HepG2 (cell line): ENCODE measurements around the gene MCOLN1. TPM values are rescaled to one million over a fixed set of nuclear protein-coding genes. Genes with fewer than 3 reads are reported as not detected.

Source experiments
- ATF6 ChIP-seq: sonication (generic); formaldehyde crosslinking; conservative IDR thresholded peaks from 2 replicates; pipeline ENCODE4 v1.4.0; 2020; ENCODE audit warnings: missing genetic modification reagents
- HNRNPK ChIP-seq: fragments of 200-400 bp; formaldehyde crosslinking; IDR thresholded peaks from 2 replicates; pipeline ENCODE4 v1.6.1; 2018; ENCODE audit warnings: low read length, low read depth, moderate library complexity, mild to moderate bottlenecking; ENCODE audit not compliant: poor library complexity, severe bottlenecking
- PLRG1 ChIP-seq: fragments of 450-650 bp; conservative IDR thresholded peaks from 2 replicates; pipeline ENCODE4 v1.6.1; 2016
- RBM22 ChIP-seq: fragments of 200-400 bp; formaldehyde crosslinking; optimal IDR thresholded peaks from 2 replicates; pipeline ENCODE3; 2017; ENCODE audit warnings: mild to moderate bottlenecking, low read length, moderate library complexity
- SYNCRIP ChIP-seq: fragments of 200-400 bp; formaldehyde crosslinking; IDR thresholded peaks from 2 replicates; pipeline ENCODE4 v1.6.1; 2018; ENCODE audit warnings: mild to moderate bottlenecking, low read depth, low read length; ENCODE audit not compliant: insufficient read depth
- ZBTB44 ChIP-seq: sonication (generic); formaldehyde crosslinking; IDR thresholded peaks from 2 replicates; pipeline ENCODE4 v1.4.0; 2020; ENCODE audit warnings: missing genetic modification reagents
- ZEB1 ChIP-seq: IDR thresholded peaks from 2 replicates; pipeline ENCODE4 v1.6.1; 2012; ENCODE audit warnings: mild to moderate bottlenecking, low read depth, inconsistent platforms; ENCODE audit not compliant: insufficient replicate concordance
- ZNF691 ChIP-seq: sonication (generic); formaldehyde crosslinking; IDR thresholded peaks from 2 replicates; pipeline ENCODE4 v1.4.0; 2020; ENCODE audit warnings: missing genetic modification reagents, low read depth, mild to moderate bottlenecking, borderline replicate concordance
- polyA plus RNA-seq, 8 experiments: library from polyadenylated mRNA; depleted of rRNA in 3 of 8; stranded (reverse) in 7 of 8; unstranded in 1 of 8; fragments of >200 nt; fragmentation: Illumina TruSeq in 4 of 8; extraction: Trizol in 4 of 8; gene quantifications; 2 replicates each; pipeline versions ENCODE4 v1.2.1 to v1.2.3, GENCODE V29; 2011 to 2016; ENCODE audit warnings: low read depth in 4 of 8, missing spikeins in 1 of 8, mixed read lengths in 1 of 8; ENCODE audit not compliant: insufficient read depth in 1 of 8
- total RNA-seq, 5 experiments: library from RNA; depleted of rRNA; stranded (reverse); fragments of >200 nt; fragmentation: Illumina TruSeq; extraction: Trizol; gene quantifications; 2 replicates each; pipeline ENCODE4 v1.2.3, GENCODE V29; 2016; ENCODE audit warnings: low read depth in 1 of 5
- TF ChIP-seq, protein P1 (sequence below): sonication (generic); formaldehyde crosslinking; IDR thresholded peaks from 2 replicates; pipeline ENCODE4 v1.4.0; 2020; ENCODE audit warnings: mild to moderate bottlenecking, missing genetic modification reagents, borderline replicate concordance
- TF ChIP-seq, protein P2 (sequence below): sonication (generic); formaldehyde crosslinking; IDR thresholded peaks from 2 replicates; pipeline ENCODE4 v1.4.0; 2020; ENCODE audit warnings: mild to moderate bottlenecking, missing genetic modification reagents
- TF ChIP-seq, protein P3 (sequence below): sonication (generic); formaldehyde crosslinking; conservative IDR thresholded peaks from 2 replicates; pipeline ENCODE4 v1.8.1; 2023; ENCODE audit warnings: missing genetic modification reagents
- TF ChIP-seq, protein P4 (sequence below): sonication (generic); formaldehyde crosslinking; IDR thresholded peaks from 2 replicates; pipeline ENCODE4 v1.5.1; 2020; ENCODE audit warnings: mild to moderate bottlenecking, missing genetic modification reagents, moderate library complexity

The MCOLN1 gene
- total and polyA plus RNA-seq, 2 of the 13 experiments (the other 11 are each of a cell fraction or from before 2014, with no cell fraction given): 3.4 to 15.7 TPM

DNA sequence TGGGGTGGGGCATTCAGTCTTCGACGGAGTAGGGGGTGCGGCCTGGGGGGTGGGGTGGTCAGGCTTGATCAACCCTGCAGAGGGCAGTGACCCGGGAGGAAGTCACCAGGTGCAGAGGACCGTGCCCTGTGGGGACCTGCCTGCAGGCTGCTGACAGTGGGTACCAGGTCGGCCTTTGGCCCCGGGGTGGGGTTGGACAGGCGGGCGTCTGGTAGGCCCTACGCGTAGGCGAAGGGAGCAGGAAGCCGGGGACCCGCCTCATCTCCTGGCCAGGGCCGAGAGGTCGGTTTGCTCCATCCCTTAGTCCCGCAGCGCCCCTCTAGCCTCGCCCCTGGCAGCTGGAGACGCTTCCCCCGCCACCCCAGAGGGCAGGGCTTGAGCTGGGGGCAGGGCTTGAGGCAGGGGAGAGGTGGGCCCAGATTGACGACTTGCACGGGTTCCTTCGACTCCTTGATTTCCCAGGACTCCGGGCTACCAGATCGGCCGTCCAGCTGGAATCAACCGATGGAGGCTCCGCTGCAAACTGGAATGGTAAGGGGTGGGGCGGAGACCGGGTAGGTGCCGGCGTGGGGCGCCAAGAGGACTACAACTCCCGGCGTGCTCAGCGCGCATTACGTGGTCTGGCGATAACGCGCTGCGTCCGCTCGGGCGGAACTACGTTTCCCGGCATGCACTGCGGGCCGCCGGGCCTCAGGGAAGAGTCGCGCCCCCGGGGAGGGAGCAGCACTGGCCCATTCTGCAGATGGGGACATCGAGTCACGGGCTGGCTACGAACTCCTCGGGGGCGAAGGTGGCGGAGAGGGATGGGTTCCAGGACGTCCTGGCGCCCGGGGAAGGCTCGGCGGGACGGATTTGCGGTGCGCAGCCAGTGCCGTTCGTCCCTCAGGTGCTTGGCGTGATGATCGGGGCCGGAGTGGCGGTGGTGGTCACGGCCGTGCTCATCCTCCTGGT lies 12.9 kb downstream of the MCOLN1 start, which contains the start of gene PNPLA6 (continued):
- TF ChIP-seq, protein P1, sequence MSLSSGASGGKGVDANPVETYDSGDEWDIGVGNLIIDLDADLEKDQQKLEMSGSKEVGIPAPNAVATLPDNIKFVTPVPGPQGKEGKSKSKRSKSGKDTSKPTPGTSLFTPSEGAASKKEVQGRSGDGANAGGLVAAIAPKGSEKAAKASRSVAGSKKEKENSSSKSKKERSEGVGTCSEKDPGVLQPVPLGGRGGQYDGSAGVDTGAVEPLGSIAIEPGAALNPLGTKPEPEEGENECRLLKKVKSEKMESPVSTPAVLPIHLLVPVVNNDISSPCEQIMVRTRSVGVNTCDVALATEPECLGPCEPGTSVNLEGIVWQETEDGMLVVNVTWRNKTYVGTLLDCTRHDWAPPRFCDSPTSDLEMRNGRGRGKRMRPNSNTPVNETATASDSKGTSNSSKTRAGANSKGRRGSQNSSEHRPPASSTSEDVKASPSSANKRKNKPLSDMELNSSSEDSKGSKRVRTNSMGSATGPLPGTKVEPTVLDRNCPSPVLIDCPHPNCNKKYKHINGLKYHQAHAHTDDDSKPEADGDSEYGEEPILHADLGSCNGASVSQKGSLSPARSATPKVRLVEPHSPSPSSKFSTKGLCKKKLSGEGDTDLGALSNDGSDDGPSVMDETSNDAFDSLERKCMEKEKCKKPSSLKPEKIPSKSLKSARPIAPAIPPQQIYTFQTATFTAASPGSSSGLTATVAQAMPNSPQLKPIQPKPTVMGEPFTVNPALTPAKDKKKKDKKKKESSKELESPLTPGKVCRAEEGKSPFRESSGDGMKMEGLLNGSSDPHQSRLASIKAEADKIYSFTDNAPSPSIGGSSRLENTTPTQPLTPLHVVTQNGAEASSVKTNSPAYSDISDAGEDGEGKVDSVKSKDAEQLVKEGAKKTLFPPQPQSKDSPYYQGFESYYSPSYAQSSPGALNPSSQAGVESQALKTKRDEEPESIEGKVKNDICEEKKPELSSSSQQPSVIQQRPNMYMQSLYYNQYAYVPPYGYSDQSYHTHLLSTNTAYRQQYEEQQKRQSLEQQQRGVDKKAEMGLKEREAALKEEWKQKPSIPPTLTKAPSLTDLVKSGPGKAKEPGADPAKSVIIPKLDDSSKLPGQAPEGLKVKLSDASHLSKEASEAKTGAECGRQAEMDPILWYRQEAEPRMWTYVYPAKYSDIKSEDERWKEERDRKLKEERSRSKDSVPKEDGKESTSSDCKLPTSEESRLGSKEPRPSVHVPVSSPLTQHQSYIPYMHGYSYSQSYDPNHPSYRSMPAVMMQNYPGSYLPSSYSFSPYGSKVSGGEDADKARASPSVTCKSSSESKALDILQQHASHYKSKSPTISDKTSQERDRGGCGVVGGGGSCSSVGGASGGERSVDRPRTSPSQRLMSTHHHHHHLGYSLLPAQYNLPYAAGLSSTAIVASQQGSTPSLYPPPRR (CRISPR knock-in tag): no peak
- TF ChIP-seq ZNF691 (CRISPR knock-in tag) (peak; percentile 44; the same call in 1 of the 2 replicates), HNRNPK (peak; percentile 13), ATF6 (0 out of 2 replicates have a peak, but pooled peaks have one; percentile 58), PLRG1 (no peak), SYNCRIP (no peak), ZEB1 (no peak), RBM22 (no peak), ZBTB44 (CRISPR knock-in tag) (no peak)
- TF ChIP-seq, protein P2, sequence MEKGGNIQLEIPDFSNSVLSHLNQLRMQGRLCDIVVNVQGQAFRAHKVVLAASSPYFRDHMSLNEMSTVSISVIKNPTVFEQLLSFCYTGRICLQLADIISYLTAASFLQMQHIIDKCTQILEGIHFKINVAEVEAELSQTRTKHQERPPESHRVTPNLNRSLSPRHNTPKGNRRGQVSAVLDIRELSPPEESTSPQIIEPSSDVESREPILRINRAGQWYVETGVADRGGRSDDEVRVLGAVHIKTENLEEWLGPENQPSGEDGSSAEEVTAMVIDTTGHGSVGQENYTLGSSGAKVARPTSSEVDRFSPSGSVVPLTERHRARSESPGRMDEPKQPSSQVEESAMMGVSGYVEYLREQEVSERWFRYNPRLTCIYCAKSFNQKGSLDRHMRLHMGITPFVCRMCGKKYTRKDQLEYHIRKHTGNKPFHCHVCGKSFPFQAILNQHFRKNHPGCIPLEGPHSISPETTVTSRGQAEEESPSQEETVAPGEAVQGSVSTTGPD: no peak
- TF ChIP-seq, protein P3, sequence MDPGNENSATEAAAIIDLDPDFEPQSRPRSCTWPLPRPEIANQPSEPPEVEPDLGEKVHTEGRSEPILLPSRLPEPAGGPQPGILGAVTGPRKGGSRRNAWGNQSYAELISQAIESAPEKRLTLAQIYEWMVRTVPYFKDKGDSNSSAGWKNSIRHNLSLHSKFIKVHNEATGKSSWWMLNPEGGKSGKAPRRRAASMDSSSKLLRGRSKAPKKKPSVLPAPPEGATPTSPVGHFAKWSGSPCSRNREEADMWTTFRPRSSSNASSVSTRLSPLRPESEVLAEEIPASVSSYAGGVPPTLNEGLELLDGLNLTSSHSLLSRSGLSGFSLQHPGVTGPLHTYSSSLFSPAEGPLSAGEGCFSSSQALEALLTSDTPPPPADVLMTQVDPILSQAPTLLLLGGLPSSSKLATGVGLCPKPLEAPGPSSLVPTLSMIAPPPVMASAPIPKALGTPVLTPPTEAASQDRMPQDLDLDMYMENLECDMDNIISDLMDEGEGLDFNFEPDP (CRISPR knock-in tag): no peak
- TF ChIP-seq, protein P4, sequence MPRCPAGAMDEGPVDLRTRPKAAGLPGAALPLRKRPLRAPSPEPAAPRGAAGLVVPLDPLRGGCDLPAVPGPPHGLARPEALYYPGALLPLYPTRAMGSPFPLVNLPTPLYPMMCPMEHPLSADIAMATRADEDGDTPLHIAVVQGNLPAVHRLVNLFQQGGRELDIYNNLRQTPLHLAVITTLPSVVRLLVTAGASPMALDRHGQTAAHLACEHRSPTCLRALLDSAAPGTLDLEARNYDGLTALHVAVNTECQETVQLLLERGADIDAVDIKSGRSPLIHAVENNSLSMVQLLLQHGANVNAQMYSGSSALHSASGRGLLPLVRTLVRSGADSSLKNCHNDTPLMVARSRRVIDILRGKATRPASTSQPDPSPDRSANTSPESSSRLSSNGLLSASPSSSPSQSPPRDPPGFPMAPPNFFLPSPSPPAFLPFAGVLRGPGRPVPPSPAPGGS (CRISPR knock-in tag): no peak; the same call in none of the 2 replicates
